CD4-positive, alpha-beta memory T cell (primary cell): ENCODE measurements around the gene MSH3. TPM values are rescaled to one million over a fixed set of nuclear protein-coding genes. Genes with fewer than 3 reads are reported as not detected.
"Not testable (repeated sequence)": the region's sequence is repeated elsewhere in the genome, so short reads cannot be mapped to it uniquely, and the experiment has no call there.

Source experiments
- CTCF ChIA-PET: fragments of 350-600 bp; sonication (Branson Sonifier 250); formaldehyde crosslinking; loops from one replicate; lab custom pipeline; 2021; ENCODE audit warnings: inconsistent platforms; ENCODE audit not compliant: partially characterized antibody; lab: Charles Lee
- POLR2A ChIA-PET: fragments of 350-600 bp; sonication (Branson Sonifier 250); formaldehyde crosslinking; loops from one replicate; lab custom pipeline; 2021; ENCODE audit not compliant: partially characterized antibody; lab: Charles Lee
- DNase-seq, 5 donors: peaks; one replicate each; pipeline versions ENCODE4 v3.0.0 to v3.0.0-alpha.2; 2020 to 2022; ENCODE audit warnings: mixed read lengths in 1 of 5
- H3K27ac ChIP-seq: one replicate; pipeline ENCODE4 v1.7.0; 2013; ENCODE audit warnings: low read depth, low read length
- H3K27me3 ChIP-seq: 2 replicates; pipeline ENCODE4 v1.7.0; 2013; ENCODE audit warnings: mild to moderate bottlenecking, low read length, moderate library complexity; ENCODE audit not compliant: insufficient read depth
- H3K36me3 ChIP-seq: 2 replicates; pipeline ENCODE4 v1.7.0; 2013; ENCODE audit warnings: mild to moderate bottlenecking, low read length, moderate library complexity; ENCODE audit not compliant: insufficient read depth
- H3K4me1 ChIP-seq: 2 replicates; pipeline ENCODE4 v1.7.0; 2013; ENCODE audit warnings: mild to moderate bottlenecking, low read length, moderate library complexity; ENCODE audit not compliant: insufficient read depth
- H3K4me3 ChIP-seq, 2 donors: one replicate each; pipeline ENCODE4 v1.7.0; 2013; ENCODE audit warnings: low read length in 2 of 2, mild to moderate bottlenecking in 1 of 2
- H3K9me3 ChIP-seq, 2 donors: one replicate each; pipeline ENCODE4 v1.7.0; 2013; ENCODE audit warnings: low read length in 2 of 2, control low read depth in 1 of 2; ENCODE audit not compliant: control insufficient read depth in 1 of 2
- H3K27ac Mint-ChIP-seq, 7 donors: one replicate each; pipeline ENCODE4 v1.8.0; 2020 to 2021; ENCODE audit warnings: mixed read lengths in 7 of 7, mild to moderate bottlenecking in 6 of 7, inconsistent platforms in 3 of 7, moderate library complexity in 3 of 7
- H3K27me3 Mint-ChIP-seq, 2 donors: one replicate each; pipeline ENCODE4 v1.8.0; 2020 to 2021; ENCODE audit warnings: mixed read lengths in 2 of 2
- H3K36me3 Mint-ChIP-seq, 2 donors: one replicate each; pipeline ENCODE4 v1.8.0; 2020 to 2021; ENCODE audit warnings: mixed read lengths in 2 of 2, inconsistent platforms in 1 of 2, mild to moderate bottlenecking in 1 of 2
- H3K4me1 Mint-ChIP-seq, 4 donors: one replicate each; pipeline ENCODE4 v1.8.0; 2020 to 2021; ENCODE audit warnings: mixed read lengths in 4 of 4, mild to moderate bottlenecking in 1 of 4
- H3K4me3 Mint-ChIP-seq, 8 donors: one replicate each; pipeline ENCODE4 v1.8.0; 2020 to 2021; ENCODE audit warnings: mixed read lengths in 8 of 8, mild to moderate bottlenecking in 7 of 8, moderate library complexity in 6 of 8, inconsistent platforms in 3 of 8
- H3K9me3 Mint-ChIP-seq, 8 donors: one replicate each; pipeline ENCODE4 v1.8.0; 2020 to 2021; ENCODE audit warnings: mixed read lengths in 8 of 8, mild to moderate bottlenecking in 5 of 8, inconsistent platforms in 3 of 8, moderate library complexity in 1 of 8
- intact Hi-C: fragments of 100-400 bp; cut with micrococcal nuclease; formaldehyde crosslinking; loops from one replicate; pipeline ENCODE4 v1.15.1; 2023
- polyA plus RNA-seq, 2 donors: library from polyadenylated mRNA; unstranded; fragments of 300-500 nt; fragmentation: Illumina TruSeq; gene quantifications; one replicate each; pipeline ENCODE4 v1.2.3, GENCODE V29; 2021
- total RNA-seq, 2 experiments: library from RNA; stranded (reverse); gene quantifications; one replicate each; pipeline ENCODE4 v1.2.3, GENCODE V29; 2021

MSH3 gene
- total and polyA plus RNA-seq, 4 experiments from 2014 or later: 14.3 to 17.1 (median 15.3) TPM

GRCh38 chr5:80736730-80737129 is 82.3 kb downstream of the MSH3 start:
- H3K27me3 ChIP-seq: no peaks in the 10 kb centered on the region
- intact Hi-C loops: no loop called here
- H3K36me3 Mint-ChIP-seq: peaks cover 29 to 44% of the 10 kb centered on the region in 2 donors
- peaks cover 0 to 3% (median 0%) of the 10 kb centered on the region in 8 donors for H3K9me3 Mint-ChIP-seq
- POLR2A ChIA-PET: no interaction called here
- no peak for DNase-seq
- H3K36me3 ChIP-seq: no peaks in the 10 kb centered on the region
- H3K9me3 ChIP-seq: no peaks in the 10 kb centered on the region
- peak overlapping the region in 3 of 7 donors; percentile 3 to 58 (median 33) for H3K27ac Mint-ChIP-seq
- H3K27ac ChIP-seq: no peak overlapping the region
- peaks cover 27% of the 10 kb centered on the region for H3K4me1 ChIP-seq
- H3K27me3 Mint-ChIP-seq: no peaks in the 10 kb centered on the region
- H3K4me3 Mint-ChIP-seq: no peak overlapping the region
- H3K4me1 Mint-ChIP-seq: peaks cover 26 to 45% (median 33%) of the 10 kb centered on the region in 4 donors
- CTCF ChIA-PET: no interaction called here
- no peak overlapping the region for H3K4me3 ChIP-seq

- H3K36me3 Mint-ChIP-seq: peaks cover 24 to 50% of the 10 kb centered on the region in 2 donors
- Histone ChIP-seq H3K27ac (no peak overlapping the region), H3K36me3 (no peaks in the 10 kb centered on the region), H3K4me1 (peaks cover 29% of the 10 kb centered on the region), H3K27me3 (no peaks in the 10 kb centered on the region), H3K9me3 (no peaks in the 10 kb centered on the region), H3K4me3 (no peak overlapping the region)
- H3K9me3 Mint-ChIP-seq: peaks cover 0 to 3% (median 0%) of the 10 kb centered on the region in 8 donors
- intact Hi-C loops: no loop called here
- no peak for DNase-seq
- H3K4me3 Mint-ChIP-seq: no peak overlapping the region
- peaks cover 26 to 49% (median 38%) of the 10 kb centered on the region in 4 donors for H3K4me1 Mint-ChIP-seq
- POLR2A ChIA-PET: no interaction called here
- H3K27ac Mint-ChIP-seq: peak overlapping the region in 6 of 7 donors; percentile 1 to 83 (median 14)
- H3K27me3 Mint-ChIP-seq: no peaks in the 10 kb centered on the region
- CTCF ChIA-PET: no interaction called here
Measured at GRCh38 chr5:80738466-80738865, 84.0 kb downstream of the MSH3 start.

GRCh38 chr5:80739057-80739456 is 84.6 kb downstream of the MSH3 start:
- no peak overlapping the region for H3K4me3 Mint-ChIP-seq

GRCh38 chr5:80739496-80739895 is 85.0 kb downstream of the MSH3 start:
- H3K4me3 ChIP-seq: no peak overlapping the region
- peaks cover 0 to 3% (median 0%) of the 10 kb centered on the region in 8 donors for H3K9me3 Mint-ChIP-seq
- H3K27me3 ChIP-seq: no peaks in the 10 kb centered on the region
- no peak overlapping the region for H3K27ac ChIP-seq
- H3K36me3 Mint-ChIP-seq: peaks cover 27 to 47% of the 10 kb centered on the region in 2 donors
- intact Hi-C loops: no loop called here
- no peaks in the 10 kb centered on the region for H3K9me3 ChIP-seq
- DNase-seq: no peak
- H3K36me3 ChIP-seq: no peaks in the 10 kb centered on the region
- peaks cover 33% of the 10 kb centered on the region for H3K4me1 ChIP-seq
- H3K27me3 Mint-ChIP-seq: no peaks in the 10 kb centered on the region
- H3K27ac Mint-ChIP-seq: peak overlapping the region in 6 of 7 donors; percentile 36 to 85 (median 57)
- POLR2A ChIA-PET: interaction anchor here (1.1 kb wide), 1 partner anchor 15 kb away, joined by 3 read pairs; no protein-coding TSS in a partner anchor
- H3K4me1 Mint-ChIP-seq: peaks cover 29 to 56% (median 41%) of the 10 kb centered on the region in 4 donors
- peak overlapping the region in 1 of 8 donors; percentile 36 for H3K4me3 Mint-ChIP-seq
- CTCF ChIA-PET: interaction anchor here (0.8 to 2.3 kb wide), 3 partner anchors 9 to 369 kb away, joined by 3 to 8 read pairs (median 4); no protein-coding TSS in a partner anchor

More at GRCh38 chr5:80739057-80739456, 84.6 kb downstream of the MSH3 start:
- H3K27ac ChIP-seq: no peak overlapping the region
- ChIA-PET CTCF (interaction anchor here (1.1 kb wide), 1 partner anchor 9 kb away, joined by 3 read pairs; no protein-coding TSS in a partner anchor), POLR2A (interaction anchor here (1.1 kb wide), 1 partner anchor 16 kb away, joined by 3 read pairs; no protein-coding TSS in a partner anchor)
- no peaks in the 10 kb centered on the region for H3K9me3 ChIP-seq
- no peaks in the 10 kb centered on the region for H3K36me3 ChIP-seq
- H3K9me3 Mint-ChIP-seq: peaks cover 0 to 3% (median 0%) of the 10 kb centered on the region in 8 donors
- H3K27me3 ChIP-seq: no peaks in the 10 kb centered on the region
- intact Hi-C loops: no loop called here
- peaks cover 27 to 51% (median 38%) of the 10 kb centered on the region in 4 donors for H3K4me1 Mint-ChIP-seq
- H3K4me1 ChIP-seq: peaks cover 29% of the 10 kb centered on the region
- H3K27ac Mint-ChIP-seq: peak overlapping the region in 4 of 7 donors; percentile 12 to 83 (median 46)
- H3K27me3 Mint-ChIP-seq: no peaks in the 10 kb centered on the region
- H3K36me3 Mint-ChIP-seq: peaks cover 24 to 47% of the 10 kb centered on the region in 2 donors
- no peak overlapping the region for H3K4me3 ChIP-seq
- DNase-seq: no peak

GRCh38 chr5:80739898-80740297 is 85.4 kb downstream of the MSH3 start:
- Histone ChIP-seq H3K4me3 (no peak overlapping the region), H3K9me3 (no peaks in the 10 kb centered on the region), H3K27ac (no peak overlapping the region), H3K36me3 (no peaks in the 10 kb centered on the region), H3K27me3 (no peaks in the 10 kb centered on the region), H3K4me1 (peaks cover 37% of the 10 kb centered on the region)
- Mint-ChIP-seq H3K27me3 (no peaks in the 10 kb centered on the region), H3K4me3 (peak overlapping the region in 2 of 8 donors; percentile 13 to 36), H3K27ac (peak overlapping the region; percentile 31 to 85 (median 57)), H3K36me3 (peaks cover 29 to 47% of the 10 kb centered on the region in 2 donors), H3K9me3 (peaks cover 0 to 3% (median 0%) of the 10 kb centered on the region in 8 donors), H3K4me1 (peaks cover 32 to 60% (median 45%) of the 10 kb centered on the region in 4 donors)
- DNase-seq: no peak
- intact Hi-C loops: no loop called here
- ChIA-PET CTCF (interaction anchor here (0.8 to 2.3 kb wide), 3 partner anchors 8 to 369 kb away, joined by 3 to 8 read pairs (median 4); no protein-coding TSS in a partner anchor), POLR2A (interaction anchor here (1.1 kb wide), 1 partner anchor 15 kb away, joined by 3 read pairs; no protein-coding TSS in a partner anchor)

- H3K9me3 Mint-ChIP-seq, DNase-seq, H3K27ac ChIP-seq, intact Hi-C loops, H3K4me3 ChIP-seq, H3K27me3 Mint-ChIP-seq, H3K9me3 ChIP-seq, H3K27me3 ChIP-seq, H3K36me3 ChIP-seq: not testable (repeated sequence)
- Mint-ChIP-seq H3K27ac (peak overlapping the region; percentile 10 to 93 (median 81)), H3K4me3 (peak overlapping the region in 5 of 8 donors; percentile 41 to 91 (median 84)), H3K36me3 (peaks cover 33 to 51% of the 10 kb centered on the region in 2 donors), H3K4me1 (peaks cover 33 to 63% (median 46%) of the 10 kb centered on the region in 4 donors)
- peaks cover 37% of the 10 kb centered on the region for H3K4me1 ChIP-seq
- POLR2A ChIA-PET: interaction anchor here (0.6 kb wide), 1 partner anchor 38 kb away, joined by 3 read pairs; no protein-coding TSS in a partner anchor
- CTCF ChIA-PET: interaction anchor here (2.3 kb wide), 1 partner anchor 368 kb away, joined by 8 read pairs; no protein-coding TSS in a partner anchor
Measured at GRCh38 chr5:80740488-80740887, 86.0 kb downstream of the MSH3 start.

GRCh38 chr5:80740999-80741398 is 86.5 kb downstream of the MSH3 start:
- ChIA-PET POLR2A (interaction anchor here (0.6 kb wide), 1 partner anchor 37 kb away, joined by 3 read pairs; no protein-coding TSS in a partner anchor), CTCF (interaction anchor here (1.4 to 2.3 kb wide), 2 partner anchors 15 to 368 kb away, joined by 5 to 8 read pairs; no protein-coding TSS in a partner anchor)
- H3K4me1 Mint-ChIP-seq: peaks cover 33 to 63% (median 46%) of the 10 kb centered on the region in 4 donors
- no peaks in the 10 kb centered on the region for H3K36me3 ChIP-seq
- peaks cover 37 to 56% of the 10 kb centered on the region in 2 donors for H3K36me3 Mint-ChIP-seq
- H3K27ac Mint-ChIP-seq: peak overlapping the region; percentile 20 to 93 (median 81)
- H3K27me3 ChIP-seq: no peaks in the 10 kb centered on the region
- H3K9me3 Mint-ChIP-seq: peaks cover 0 to 3% (median 0%) of the 10 kb centered on the region in 8 donors
- H3K4me3 ChIP-seq: no peak overlapping the region
- peak overlapping the region; percentile 19 to 91 (median 79) for H3K4me3 Mint-ChIP-seq
- intact Hi-C loops: no loop called here
- H3K27me3 Mint-ChIP-seq: no peaks in the 10 kb centered on the region
- peak in 3 of 5 donors; percentile 11 to 20 (median 20) for DNase-seq
- H3K4me1 ChIP-seq: peaks cover 37% of the 10 kb centered on the region
- H3K27ac ChIP-seq: no peak overlapping the region
- H3K9me3 ChIP-seq: no peaks in the 10 kb centered on the region
